K562 (cell line): ENCODE measurements around the gene SLC35G6. TPM values are rescaled to one million over a fixed set of nuclear protein-coding genes. Genes with fewer than 3 reads are reported as not detected.
A peak's percentile ranks its signal among the peaks of the same experiment; 100 is the strongest.

Experiments
- FOSL1 ChIP-seq: fragments of 200-800 bp; sonication (Bioruptor generic); conservative IDR thresholded peaks from 2 replicates; pipeline ENCODE4 v1.6.1; 2016; ENCODE audit warnings: missing genetic modification characterization, missing compliant biosample characterization
- L3MBTL2 ChIP-seq: fragments of 450-650 bp; IDR thresholded peaks from 2 replicates; pipeline ENCODE4 v1.6.1; 2016; ENCODE audit warnings: mild to moderate bottlenecking, moderate library complexity
- MEIS2 ChIP-seq: fragments of 450-650 bp; IDR thresholded peaks from 2 replicates; pipeline ENCODE4 v1.6.1; 2014; ENCODE audit warnings: mild to moderate bottlenecking; ENCODE audit not compliant: partially characterized antibody
- MGA ChIP-seq: fragments of 450-650 bp; IDR thresholded peaks from 2 replicates; pipeline ENCODE4 v1.6.1; 2016; ENCODE audit warnings: mild to moderate bottlenecking, moderate library complexity
- NFIC ChIP-seq: fragments of 450-650 bp; IDR thresholded peaks from 2 replicates; pipeline ENCODE4 v1.6.1; 2017; ENCODE audit warnings: mild to moderate bottlenecking, inconsistent platforms
- PKNOX1 ChIP-seq: fragments of 450-650 bp; IDR thresholded peaks from 2 replicates; pipeline ENCODE4 v1.6.1; 2016
- RAD21 ChIP-seq, 2 experiments: fragments of 250-450 bp in 1 of 2; fragments of 450-650 bp in 1 of 2; sonication (Bioruptor Pico) in 1 of 2; formaldehyde crosslinking in 1 of 2; IDR thresholded peaks in 1 of 2; conservative IDR thresholded peaks in 1 of 2; 2 replicates each; pipeline versions ENCODE4 v1.4.0 to v1.8.0; 2020 to 2022; ENCODE audit warnings: mild to moderate bottlenecking in 2 of 2, moderate library complexity in 1 of 2
- RNF2 ChIP-seq: sonication (generic); IDR thresholded peaks from 2 replicates; pipeline ENCODE4 v1.6.1; 2016
- SFPQ ChIP-seq: fragments of 200-400 bp; formaldehyde crosslinking; IDR thresholded peaks from 2 replicates; pipeline ENCODE4 v1.6.1; 2017; ENCODE audit warnings: mild to moderate bottlenecking, low read depth, low read length, moderate library complexity
- TFAP4 ChIP-seq: sonication (generic); formaldehyde crosslinking; IDR thresholded peaks from 2 replicates; pipeline ENCODE4 v1.8.0; 2022; ENCODE audit warnings: missing genetic modification reagents, mild to moderate bottlenecking, moderate library complexity, borderline replicate concordance
- XRCC4 ChIP-seq: IDR thresholded peaks from one replicate; pipeline ENCODE4 v1.6.1; 2011; ENCODE audit not compliant: insufficient read depth, insufficient read length; ENCODE audit errors: extremely low read depth
- polyA plus RNA-seq, 8 experiments: library from polyadenylated mRNA; depleted of rRNA in 4 of 8; stranded (reverse) in 5 of 8; unstranded in 3 of 8; fragments of >200 nt; fragmentation: Nextera tagmentation in 2 of 8; fragmentation: Illumina TruSeq in 1 of 8; extraction: Ambion mirVana in 2 of 8; extraction: Trizol in 1 of 8; gene quantifications; 2 replicates each; pipeline versions ENCODE4 v1.2.1 to v1.2.3, GENCODE V29; 2011 to 2014; ENCODE audit warnings: inconsistent platforms in 1 of 8, missing spikeins in 1 of 8
- total RNA-seq, 7 experiments: library from RNA; depleted of rRNA in 6 of 7; stranded (reverse); fragments of >200 nt in 6 of 7; fragmentation: Illumina TruSeq in 2 of 7; extraction: Trizol in 2 of 7; gene quantifications; 2 replicates each; pipeline versions ENCODE4 v1.2.1 to v1.2.3, GENCODE V29; 2011 to 2021; ENCODE audit warnings: low replicate concordance in 1 of 7

SLC35G6 gene
- total and polyA plus RNA-seq, 9 of the 15 experiments (the other 6 are each of a cell fraction or from before 2014, with no cell fraction given), result not detected

GRCh38 chr17:7483255-7484066 is 2.2 kb downstream of the SLC35G6 start (continued):
- TF ChIP-seq MGA (peak; percentile 71), FOSL1 (tag) (peak; percentile 9; the same call in 1 of the 2 replicates), PKNOX1 (peak; percentile 74), TFAP4 (peak; percentile 90), XRCC4 (no peak), RNF2 (peak; percentile 71; the same call in 1 of the 2 replicates), SFPQ (no peak), NFIC (peak; percentile 27; the same call in 1 of the 2 replicates), RAD21 (CRISPR knock-in tag; conservative IDR thresholded peaks at IDR 0.05 in 1 of 2, IDR thresholded peaks at IDR 0.05 in 1 of 2) (peak; percentile 35 to 64; a peak in 2 of 4 replicates), L3MBTL2 (peak; percentile 76), MEIS2 (peak; percentile 56)
